DMS153 treated with DMSO at 0.1 percent for 48 hours (cell line): ENCODE data around the gene UPP2.

Experiments used
- DNase-seq: peaks from one replicate; lab custom pipeline; 2025; ENCODE audit not compliant: unreplicated experiment; lab: John Stamatoyannopoulos, UW

The UPP2 gene

DNA sequence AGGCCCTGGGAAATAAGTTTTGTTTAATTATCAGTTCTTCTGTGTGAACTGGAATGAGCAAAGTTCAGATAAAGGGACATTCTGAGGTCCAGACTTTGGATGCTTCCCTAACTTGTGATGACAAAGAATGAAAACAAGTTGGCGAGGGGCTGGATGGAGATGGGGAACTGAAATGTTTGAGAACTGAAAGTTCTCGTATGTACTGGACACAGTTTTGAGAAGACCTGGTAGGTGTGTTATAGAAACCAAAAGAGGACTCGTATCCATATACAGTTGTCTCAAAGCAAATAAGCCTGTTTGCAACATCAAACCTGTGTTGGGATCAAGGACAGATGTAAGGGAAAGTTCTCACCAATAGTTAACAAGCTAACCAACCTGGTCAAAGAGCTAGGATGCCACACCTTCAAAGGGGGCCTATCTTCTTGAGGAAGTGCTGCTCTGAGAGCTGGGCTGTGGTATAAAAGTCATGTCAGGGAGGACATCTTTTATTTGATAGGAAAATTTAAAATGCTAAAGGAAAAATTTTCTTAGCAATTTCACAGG lies at the start of gene UPP2:
UPP2 (plus strand) TSS at position 493 of the 543 bp plus-strand sequence. CDS start 188 bp downstream, outside the sequence.
- no peak for DNase-seq

DNA sequence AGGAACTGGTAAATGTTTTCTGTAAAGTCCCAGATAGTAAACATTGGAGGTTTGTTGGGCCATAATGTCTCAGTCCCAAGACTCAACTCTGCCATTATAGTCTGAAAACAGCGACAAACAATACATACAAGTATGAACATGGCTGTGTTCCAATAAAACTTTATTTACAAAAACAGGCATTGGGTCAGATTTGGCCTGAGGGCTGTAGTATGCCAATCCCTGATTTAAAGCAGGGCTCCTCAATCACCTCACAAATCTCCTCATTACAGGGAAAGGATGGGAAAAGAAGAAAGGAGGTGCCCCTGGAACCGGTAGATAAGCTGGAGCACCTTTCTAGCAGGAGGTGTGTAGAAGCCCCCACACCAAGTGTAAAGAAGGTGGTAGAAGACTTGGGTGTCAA lies 48.9 kb upstream of the UPP2 start:
- DNase-seq = no peak

DNA sequence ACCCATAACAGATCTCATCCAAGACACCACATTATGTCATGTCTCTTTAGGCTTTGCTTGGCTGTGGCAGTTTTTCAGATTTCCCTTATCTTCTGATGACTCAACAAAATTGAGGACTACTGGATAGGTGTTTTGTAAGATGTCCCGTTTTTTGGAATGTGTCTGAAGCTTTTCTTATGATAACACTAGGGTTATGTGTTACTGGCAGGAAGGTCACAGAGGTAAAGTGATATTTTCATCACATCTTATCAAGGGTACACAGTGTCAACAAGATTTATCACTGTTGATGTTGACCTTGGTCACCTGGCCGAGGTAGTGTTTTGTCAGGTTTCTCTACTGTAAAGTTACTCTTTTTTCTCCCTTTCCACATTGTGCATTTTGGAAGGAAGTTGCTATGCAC lies 44.8 kb upstream of the UPP2 start:
- DNase-seq = no peak

DNA sequence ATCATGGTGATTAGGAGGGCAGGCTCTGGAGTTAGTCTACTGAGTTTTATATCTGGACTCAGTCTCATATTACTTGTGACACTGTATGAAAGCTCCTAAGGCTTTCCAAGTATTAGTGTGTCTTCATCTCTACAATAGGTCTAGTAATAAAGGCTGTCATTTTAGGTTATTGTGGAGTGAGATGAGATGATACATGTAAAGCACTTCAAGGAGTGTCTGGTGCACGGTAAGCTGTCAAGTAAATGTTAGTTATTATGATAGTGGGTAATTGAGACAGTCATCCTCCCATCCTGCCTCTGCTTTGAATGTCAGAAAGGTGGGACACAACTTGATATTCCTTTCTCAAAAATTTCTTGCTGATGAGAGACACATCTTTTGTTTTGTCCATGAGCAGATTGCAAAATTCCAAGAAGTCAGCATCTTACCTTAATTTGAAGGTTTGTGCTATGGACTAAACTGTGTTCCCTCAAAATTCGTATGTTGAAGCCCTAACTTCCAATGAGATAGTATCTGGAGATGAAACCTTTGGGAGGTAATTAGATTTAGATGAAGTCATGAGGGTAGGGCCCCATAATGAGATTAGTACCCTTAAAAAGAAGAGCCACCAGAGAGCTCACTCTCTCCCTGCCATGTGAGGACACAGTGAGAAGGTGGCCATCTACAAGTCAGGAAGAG lies 41.4 kb upstream of the UPP2 start:
- DNase-seq = no peak

DNA sequence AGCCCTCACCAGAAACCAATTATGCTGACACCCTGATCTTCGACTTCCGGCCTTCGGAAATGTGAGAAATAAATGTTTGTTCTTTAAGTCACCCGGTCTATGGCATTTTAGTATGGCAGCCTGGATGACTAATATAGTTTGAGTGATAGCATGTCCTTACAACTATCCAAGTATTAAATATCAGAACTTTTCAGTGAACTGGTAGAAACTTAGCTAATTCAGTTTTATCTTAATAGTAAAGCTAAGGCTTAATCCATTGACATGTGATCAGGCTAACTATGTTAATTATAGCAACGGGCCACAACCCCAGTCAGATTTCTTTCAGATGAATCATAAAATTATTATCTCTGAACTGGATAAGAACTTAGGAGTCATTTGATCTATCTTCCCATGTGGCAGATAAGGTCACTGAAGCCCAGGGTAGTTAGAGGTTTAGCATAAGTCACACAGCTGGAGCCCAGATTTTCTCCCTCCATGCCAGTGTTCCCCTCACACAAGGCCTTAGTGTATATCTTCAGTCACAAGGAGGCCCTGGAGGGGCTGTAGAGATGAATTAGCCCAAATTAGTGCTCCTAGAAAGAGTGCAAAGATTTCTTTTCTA lies 40.7 kb upstream of the UPP2 start:
- no peak for DNase-seq

DNA sequence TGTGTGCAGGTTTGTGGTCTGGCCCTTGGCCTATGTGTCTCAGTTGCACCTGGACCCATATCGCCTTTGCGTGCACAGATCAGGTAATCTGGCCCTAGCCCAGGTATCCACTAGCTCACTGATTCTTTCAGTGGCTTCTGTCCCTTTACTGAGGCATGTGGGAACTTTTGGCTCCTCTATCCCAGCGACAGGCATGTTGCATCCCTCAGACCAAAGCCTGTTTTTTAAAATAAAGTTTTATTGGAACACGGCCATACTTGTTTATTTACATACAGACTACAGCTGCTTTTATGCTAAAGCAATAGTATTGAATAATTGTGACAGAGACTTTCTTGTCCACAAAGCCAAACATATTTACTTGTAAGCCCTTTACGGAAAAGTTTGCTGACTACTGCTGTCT lies 39.9 kb upstream of the UPP2 start:
- DNase-seq = no peak

DNA sequence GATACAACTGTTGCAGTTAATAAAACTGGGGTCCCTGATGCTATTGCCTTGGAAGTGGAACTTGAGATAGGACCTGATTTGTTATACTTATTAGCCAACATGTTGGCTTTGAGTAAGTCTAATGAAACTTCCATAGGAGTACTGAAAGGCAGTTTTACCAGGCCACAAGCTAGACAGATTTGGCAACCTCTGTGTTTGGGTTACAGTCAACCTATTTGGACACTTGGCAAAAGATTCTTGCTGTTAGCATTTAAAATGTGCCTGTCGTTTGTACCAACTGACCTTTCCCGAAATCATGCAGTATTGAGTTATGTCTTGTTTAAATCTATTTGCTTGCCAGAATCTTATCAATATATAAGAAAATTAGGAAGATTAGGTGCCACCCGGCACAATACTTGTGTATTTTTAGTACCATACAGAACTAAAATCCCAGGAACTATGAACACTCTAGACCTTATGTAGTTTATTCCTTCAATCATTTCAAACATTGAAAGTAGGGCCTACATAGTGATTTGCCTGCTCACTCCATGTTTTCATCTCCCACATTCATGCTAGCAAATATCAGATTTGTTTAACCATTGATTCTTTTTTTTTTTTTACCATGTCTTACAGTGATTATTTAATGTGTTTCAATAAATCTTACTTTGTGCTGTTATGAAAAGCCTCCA lies 35.5 kb upstream of the UPP2 start:
- DNase-seq = no peak

DNA sequence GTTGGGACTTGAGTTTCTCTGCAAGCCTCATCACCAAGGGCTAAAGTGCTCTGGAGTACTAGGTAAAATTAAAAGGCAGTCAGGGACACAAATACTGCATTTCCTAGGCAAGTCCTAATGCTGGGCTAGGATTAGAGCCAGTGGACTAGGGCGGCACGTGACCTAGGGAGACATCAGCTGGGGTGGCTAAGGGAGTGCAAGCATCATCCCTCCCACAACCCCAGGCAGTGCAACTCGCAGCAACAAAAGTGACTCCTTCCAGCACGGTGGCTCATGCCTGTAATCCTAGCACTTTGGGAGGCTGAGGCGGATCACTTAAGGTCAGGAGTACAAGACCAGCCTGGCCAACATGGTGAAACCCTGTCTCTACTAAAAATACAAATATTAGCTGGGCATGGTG lies 30.7 kb upstream of the UPP2 start:
- no peak for DNase-seq

DNA sequence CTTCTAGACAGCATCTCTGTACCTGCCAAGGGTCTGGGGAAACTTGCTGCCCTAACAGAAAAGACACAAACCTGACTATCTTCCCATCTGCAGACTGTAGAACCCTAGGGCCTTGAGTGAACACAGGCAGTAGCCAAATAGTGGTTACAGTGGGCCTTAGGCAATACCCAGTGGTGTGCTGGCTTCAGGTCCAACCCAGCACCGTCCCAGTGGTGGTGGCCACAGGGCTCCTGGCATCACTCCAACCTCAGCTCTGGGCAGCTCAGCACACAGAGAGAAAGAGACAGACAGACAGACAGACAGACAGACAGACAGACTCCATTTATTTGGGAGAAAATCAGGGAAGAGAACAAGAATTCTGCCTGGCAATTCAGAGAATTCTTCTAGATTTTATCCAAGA lies 29.3 kb upstream of the UPP2 start:
- DNase-seq = no peak

DNA sequence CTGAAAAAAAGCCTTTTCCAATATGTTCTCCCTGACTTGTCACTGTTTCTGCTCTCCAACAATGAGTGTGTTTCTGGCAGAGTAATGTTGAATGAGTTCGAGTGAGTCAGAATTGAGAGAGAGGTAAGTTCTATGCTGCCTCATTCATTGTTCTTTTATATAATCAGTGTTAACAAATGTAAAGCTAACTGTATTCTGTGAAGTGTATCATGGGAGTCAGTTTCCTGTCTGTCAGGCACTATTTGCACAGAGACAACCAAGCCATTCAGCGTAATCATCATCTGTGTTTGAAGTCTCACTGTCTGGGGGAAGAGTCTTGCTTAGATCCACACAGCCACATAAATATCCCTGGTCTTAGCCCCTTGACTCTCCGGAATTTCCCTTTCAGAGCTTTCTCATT lies 22.0 kb upstream of the UPP2 start:
- DNase-seq = peak; percentile 75

DNA sequence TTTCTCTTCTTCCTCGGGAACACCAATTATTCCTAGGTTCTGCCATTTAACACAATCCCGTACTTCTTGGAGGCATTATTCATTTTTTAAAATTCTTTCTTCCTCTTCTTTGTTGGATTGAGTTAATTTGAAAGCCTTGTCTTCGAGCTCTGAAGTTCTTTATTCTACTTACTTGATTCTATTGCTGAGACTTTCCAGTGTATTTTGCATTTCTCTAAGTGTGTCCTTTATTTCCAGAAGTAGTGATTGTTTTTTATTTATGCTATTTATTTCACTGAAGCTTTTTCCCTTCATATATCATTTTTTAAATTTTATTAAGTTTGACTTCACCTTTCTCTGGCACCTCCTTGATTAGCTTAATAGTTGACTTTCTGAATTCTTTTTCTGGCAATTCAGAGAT lies 13.6 kb upstream of the UPP2 start:
- no peak for DNase-seq

DNA sequence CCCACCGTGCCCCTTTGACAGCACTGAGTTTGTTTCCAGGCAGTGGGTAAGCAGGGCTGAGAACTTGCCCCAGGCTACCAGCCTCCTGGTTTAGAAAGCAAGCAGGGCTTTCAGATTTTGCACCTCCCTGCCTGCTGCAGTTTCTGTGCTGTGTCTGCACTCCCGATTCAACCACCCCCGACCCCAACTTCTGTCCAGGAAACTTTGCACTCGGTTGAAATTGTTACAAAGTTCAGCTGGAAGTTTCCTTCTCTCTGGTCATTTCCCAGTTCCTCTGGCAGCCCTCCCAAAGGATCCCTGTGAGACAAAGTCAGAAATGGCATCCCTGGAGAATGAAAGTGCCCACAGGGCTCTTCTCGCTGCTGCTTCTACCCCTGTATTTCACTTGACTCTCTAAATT lies 12.4 kb upstream of the UPP2 start:
- DNase-seq = no peak

DNA sequence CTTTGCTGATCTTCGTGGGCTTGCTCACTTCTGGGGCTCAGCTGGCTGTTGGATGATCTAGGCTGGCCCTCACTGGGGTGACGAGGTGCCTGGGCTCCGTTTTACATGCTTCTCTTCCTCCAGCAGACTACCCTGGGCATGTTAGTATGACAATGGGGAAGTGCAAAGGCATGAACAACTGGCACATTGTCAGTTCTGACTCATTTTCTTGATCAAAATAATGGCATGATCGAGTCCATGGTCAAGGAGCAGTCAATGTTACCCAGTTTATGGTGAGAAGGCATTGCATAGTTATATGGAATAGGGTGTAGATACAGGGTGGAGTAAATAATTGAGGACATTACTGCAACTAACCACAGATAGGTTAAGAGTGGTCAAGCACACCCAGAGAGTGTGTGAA lies 10.0 kb upstream of the UPP2 start:
- no peak for DNase-seq

DNA sequence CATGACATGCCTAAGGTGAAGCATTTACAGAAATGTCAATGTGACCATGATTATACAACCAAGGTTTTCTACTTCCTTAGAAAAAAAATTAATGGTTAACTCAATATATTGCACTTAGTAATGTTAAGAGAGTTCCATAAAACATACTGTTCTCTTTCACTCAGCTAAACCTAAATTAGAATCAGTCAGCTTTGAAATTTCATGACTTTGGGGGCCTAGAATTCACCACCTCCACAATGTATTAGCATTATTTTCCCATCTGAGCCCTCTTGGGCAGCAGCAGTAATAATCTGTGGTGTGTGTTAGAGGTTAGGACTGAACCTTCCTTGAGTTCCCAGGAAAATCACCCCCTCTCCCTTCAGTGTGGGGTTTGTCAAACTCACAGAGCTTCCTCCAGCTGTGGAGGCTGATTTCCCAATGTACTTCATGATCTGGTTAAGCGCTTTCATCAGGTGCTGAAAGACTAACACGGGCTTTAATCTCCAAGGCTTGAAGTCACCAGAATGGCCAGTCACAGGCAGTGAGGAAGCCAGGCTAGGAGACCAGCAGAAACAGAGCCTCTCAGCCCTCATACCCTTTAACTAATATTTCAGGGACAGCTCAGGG lies 7.1 kb upstream of the UPP2 start:
- DNase-seq = no peak

DNA sequence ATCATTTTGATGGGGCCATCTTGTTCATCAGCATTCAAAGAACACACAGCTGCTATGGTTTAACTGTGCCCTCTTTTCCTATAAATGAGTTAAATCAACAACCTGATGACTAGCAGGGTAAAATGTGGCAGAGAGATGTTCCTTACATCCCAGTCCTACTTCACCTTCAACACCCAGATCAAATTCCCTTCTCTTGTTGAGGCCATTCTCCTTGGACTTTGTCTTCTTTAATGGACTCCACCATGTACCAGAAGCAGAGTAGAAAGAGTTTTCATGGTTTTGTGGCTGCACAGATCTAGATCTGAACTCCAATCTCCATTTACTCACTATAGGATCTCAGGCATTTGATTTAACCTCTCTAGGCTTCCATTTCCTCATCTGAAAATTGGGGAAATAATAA lies 6.4 kb upstream of the UPP2 start:
- DNase-seq = no peak

DNA sequence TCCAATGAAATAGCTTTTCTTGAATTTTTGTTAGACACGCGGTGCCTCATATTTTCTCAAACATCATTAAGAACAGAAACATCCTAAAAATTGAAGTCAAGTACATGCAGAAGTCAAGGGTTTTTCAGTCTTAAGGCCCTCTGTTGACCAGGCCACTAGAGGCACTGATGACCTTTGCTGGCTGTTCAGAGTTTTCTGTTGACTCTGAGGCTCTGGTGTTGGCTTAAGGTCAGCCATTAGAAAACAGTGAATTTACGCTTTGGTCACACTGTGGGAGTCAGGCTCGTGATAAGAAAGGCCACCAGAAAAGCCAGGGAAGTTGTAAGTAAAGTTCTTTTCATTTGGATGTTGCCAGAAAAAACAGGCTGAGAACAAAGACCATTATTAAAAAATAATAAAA lies 5.8 kb upstream of the UPP2 start:
- no peak for DNase-seq

DNA sequence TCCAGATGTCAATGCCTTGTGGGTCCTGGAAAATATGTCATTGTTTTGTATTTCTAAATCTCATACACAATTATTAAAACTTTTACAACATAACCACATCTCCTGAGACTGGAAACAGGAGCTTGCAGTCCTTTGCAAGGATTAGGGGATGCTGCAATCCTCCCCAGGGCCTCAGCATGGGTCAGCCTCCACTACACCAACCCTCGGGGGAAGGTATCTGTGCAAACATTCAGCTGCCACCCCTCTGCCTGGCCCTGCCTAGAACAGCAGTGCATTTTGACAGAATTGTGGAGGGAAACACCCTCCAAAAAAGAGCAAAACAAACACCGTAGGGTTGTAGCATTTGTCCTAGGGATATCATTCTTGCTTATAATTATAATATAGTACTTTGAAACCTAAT lies 4.2 kb upstream of the UPP2 start:
- DNase-seq = no peak

DNA sequence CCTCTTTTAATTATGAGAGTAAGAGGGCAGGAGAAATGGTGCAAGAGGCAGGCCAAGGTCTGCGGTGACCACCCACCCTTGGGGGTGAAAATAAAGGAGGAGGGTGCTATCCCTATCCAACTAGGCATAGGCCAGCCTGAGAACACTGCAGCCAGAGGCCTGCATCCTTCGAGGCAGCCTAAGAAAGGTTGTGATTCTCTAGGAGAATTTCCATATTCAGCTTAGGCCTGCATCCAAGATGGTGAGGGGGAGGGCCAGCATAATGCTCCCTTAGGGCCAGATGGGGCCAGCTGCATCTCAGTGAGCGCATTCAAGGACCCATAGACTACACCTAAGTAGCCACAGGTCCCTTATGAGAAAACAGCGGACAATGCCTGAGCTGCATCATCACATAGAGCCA lies 3.5 kb upstream of the UPP2 start:
- no peak for DNase-seq

DNA sequence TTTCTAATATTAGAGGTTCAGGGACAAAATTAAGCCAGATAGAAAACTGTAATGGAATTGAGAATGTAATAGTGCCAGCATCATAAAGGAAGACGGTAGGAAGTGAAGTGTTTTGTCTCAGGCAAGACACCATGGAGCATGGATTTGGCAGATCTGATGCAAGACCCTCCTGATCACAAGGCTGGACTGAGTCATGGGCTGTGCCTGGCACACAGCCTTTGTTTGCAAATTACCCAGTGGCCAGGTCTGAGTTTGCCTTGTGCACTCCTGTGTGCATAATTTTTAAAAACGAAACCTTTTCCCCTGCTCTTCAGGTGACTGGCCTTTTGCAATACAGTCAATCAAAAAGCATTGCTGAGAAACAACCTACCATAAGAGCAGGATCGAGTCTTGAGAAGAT lies 2.0 kb upstream of the UPP2 start:
- no peak for DNase-seq

DNA sequence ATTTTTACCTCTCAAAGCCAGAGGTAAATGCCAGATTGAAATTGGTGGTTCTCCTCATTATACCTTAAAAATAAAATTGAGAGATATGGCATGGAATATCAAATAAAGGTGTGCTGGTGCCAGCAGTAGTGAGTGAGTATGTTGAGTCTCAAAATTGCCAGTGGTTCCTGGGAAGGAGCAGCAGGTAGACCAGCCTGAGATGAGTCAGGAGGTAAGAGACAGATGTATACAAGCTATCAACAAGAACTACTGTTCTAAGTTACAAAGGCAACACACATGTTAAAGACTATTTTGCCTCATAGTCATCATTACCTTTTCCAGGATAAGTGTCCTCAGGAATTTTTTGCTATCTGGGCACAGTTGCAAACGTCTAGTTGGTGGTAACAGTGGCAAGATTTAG lies 1.3 kb upstream of the UPP2 start:
- DNase-seq = no peak

DNA sequence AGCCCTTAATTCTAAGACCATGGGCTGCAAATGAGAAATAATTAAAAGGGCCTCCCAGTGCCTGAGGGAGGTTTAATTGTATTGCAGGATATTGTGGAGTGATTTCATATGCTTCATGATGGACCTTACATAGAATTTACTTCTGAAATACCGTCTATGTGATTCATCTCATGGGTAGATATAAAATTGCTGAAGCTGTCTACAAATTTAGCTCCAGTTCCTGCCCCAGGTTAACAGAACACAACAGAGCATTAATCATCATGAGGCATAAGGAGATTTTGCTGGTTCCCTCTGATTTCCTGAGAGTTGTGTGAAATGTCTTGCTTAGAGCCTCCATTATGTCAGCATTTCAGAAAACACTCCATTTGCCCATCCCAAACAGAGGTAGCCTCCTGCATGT lies 770 bp downstream of the UPP2 start:
- no peak for DNase-seq

DNA sequence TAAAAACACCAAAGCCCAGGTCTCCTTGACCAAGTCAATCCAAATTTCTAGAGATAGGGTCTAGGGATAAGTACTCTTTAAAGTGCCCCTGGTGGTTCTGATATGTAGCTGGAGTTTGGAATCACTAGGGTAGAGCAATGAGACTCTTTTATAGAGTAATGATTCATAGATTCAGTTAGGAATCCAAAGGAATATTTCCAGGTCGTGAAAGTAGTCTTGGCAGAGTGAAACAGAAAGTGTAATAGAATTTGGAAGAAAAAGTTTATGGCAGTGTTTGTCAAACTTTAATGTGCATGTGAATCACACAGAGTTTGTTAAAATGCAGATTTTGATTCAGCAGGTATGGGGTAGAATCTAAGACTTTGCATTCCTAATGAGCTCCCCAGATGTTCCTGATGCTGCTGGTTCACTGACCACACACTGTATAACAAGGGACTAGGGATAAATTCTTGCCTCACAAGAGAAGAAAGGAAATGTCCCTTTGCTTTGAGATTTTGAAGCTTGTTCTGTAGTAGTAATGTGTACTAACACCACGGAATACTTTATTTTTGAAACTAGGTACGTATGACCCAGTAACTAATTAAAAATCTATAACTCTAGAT lies 1.8 kb downstream of the UPP2 start:
- DNase-seq = no peak
